GM06990 (cell line): Measurements from ENCODE around the gene NT5E.

ENCODE experiments used
- DNase-seq: peaks from one replicate; pipeline ENCODE4 v3.0.0-alpha.2; 2011; ENCODE audit not compliant: insufficient read length; ENCODE audit errors: extremely low read depth
- H3K27me3 ChIP-seq: replicated peaks from 2 replicates; pipeline ENCODE4 v1.6.0; 2011; ENCODE audit warnings: low read length; ENCODE audit not compliant: control insufficient read depth, insufficient read depth
- H3K36me3 ChIP-seq: 2 replicates; pipeline ENCODE4 v1.5.1; 2011; ENCODE audit warnings: low read length; ENCODE audit not compliant: control insufficient read depth, insufficient read depth
- H3K4me3 ChIP-seq: replicated peaks from 2 replicates; pipeline ENCODE4 v1.5.1; 2011; ENCODE audit warnings: low read depth, mild to moderate bottlenecking, control low read depth, low read length
- CTCF ChIP-seq: IDR thresholded peaks from 2 replicates; pipeline ENCODE4 v1.5.1; 2011; ENCODE audit warnings: low read length, control low read depth, mild to moderate bottlenecking, inconsistent platforms; ENCODE audit not compliant: insufficient read depth, poor library complexity, severe bottlenecking

Gene NT5E

GRCh38 chr6:85408039-85408438, 41.8 kb upstream of the NT5E start:
- no peak for TF ChIP-seq CTCF
- H3K27me3 ChIP-seq: no peaks in the 10 kb centered on the region
- no peak overlapping the region for H3K4me3 ChIP-seq
- DNase-seq: no peak
- H3K36me3 ChIP-seq: no peaks in the 10 kb centered on the region

- no peak overlapping the region for H3K4me3 ChIP-seq
- DNase-seq: no peak
- H3K27me3 ChIP-seq: no peaks in the 10 kb centered on the region
- no peaks in the 10 kb centered on the region for H3K36me3 ChIP-seq
- TF ChIP-seq CTCF: no peak
These were observed 36.9 kb upstream of the NT5E start for GRCh38 chr6:85412911-85413430.

- TF ChIP-seq CTCF: no peak
- Histone ChIP-seq H3K36me3 (no peaks in the 10 kb centered on the region), H3K27me3 (no peaks in the 10 kb centered on the region), H3K4me3 (no peak overlapping the region)
- no peak for DNase-seq
These were observed 33.8 kb upstream of the NT5E start for GRCh38 chr6:85416049-85416448.

- no peak overlapping the region for H3K4me3 ChIP-seq
- H3K36me3 ChIP-seq: no peaks in the 10 kb centered on the region
- TF ChIP-seq CTCF: no peak
- no peaks in the 10 kb centered on the region for H3K27me3 ChIP-seq
- no peak for DNase-seq
These were observed 33.1 kb upstream of the NT5E start for GRCh38 chr6:85416766-85417165.

- no peak for TF ChIP-seq CTCF
- Histone ChIP-seq H3K27me3 (no peaks in the 10 kb centered on the region), H3K36me3 (no peaks in the 10 kb centered on the region), H3K4me3 (no peak overlapping the region)
- DNase-seq: no peak
These were observed 32.5 kb upstream of the NT5E start for GRCh38 chr6:85417336-85417735.

GRCh38 chr6:85418059-85418458, 31.8 kb upstream of the NT5E start:
- TF ChIP-seq CTCF: no peak

More at GRCh38 chr6:85418059-85418458, 31.8 kb upstream of the NT5E start:
- Histone ChIP-seq H3K4me3 (no peak overlapping the region), H3K36me3 (no peaks in the 10 kb centered on the region), H3K27me3 (no peaks in the 10 kb centered on the region)
- no peak for DNase-seq
